AG04449 (cell line): ENCODE results near the gene MRPL52.

ENCODE experiments used
- CTCF ChIA-PET: fragments of 350-600 bp; formaldehyde crosslinking; extraction: SDS; loops from one replicate; lab custom pipeline; 2021; ENCODE audit warnings: antibody characterized with exemption; lab: Yijun Ruan, JAX
- POLR2A ChIA-PET: fragments of 400-600, 350-600 bp; formaldehyde crosslinking; extraction: SDS; loops from one replicate; lab custom pipeline; 2020; ENCODE audit warnings: antibody characterized with exemption, inconsistent platforms; lab: Yijun Ruan, JAX
- DNase-seq: peaks from one replicate; pipeline ENCODE4 v3.0.0-alpha.2; 2010; ENCODE audit warnings: low read depth, low spot score
- H3K4me3 ChIP-seq: 2 replicates; pipeline ENCODE4 v1.5.1; 2011; ENCODE audit warnings: low read depth, mild to moderate bottlenecking, control low read depth, low read length
- TF ChIP-seq, protein P1 (sequence below): IDR thresholded peaks from one replicate; pipeline ENCODE4 v1.5.1; 2011; ENCODE audit warnings: mild to moderate bottlenecking, moderate library complexity, low read length, control low read depth, inconsistent platforms; ENCODE audit not compliant: insufficient read depth; ENCODE audit errors: missing control alignments

MRPL52 gene

DNA sequence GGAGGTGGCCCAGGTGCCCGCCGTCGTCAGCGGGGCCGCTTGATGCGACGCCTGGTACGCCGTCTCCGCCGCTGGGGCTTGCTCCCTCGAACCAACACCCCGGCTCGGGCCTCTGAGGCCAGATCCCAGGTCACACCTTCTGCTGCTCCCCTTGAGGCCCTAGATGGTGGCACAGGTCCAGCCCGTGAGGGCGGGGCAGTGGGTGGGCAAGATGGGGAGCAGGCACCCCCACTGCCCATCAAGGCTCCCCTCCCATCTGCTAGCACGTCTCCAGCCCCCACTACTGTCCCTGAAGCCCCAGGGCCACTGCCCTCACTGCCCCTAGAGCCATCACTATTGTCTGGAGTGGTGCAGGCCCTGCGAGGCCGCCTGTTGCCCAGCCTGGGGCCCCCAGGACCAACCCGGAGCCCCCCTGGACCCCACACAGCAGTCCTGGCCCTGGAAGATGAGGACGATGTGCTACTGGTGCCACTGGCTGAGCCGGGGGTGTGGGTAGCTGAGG is 47.4 kb downstream of the MRPL52 start:
- no peak overlapping the region for H3K4me3 ChIP-seq
- DNase-seq = no peak
- ChIA-PET CTCF (interaction anchor here (7.7 to 10.2 kb wide), 2 partner anchors 21 to 23 kb away, joined by 145 to 164 read pairs; no protein-coding TSS in a partner anchor), POLR2A (no interaction called here)
- TF ChIP-seq, protein P1, sequence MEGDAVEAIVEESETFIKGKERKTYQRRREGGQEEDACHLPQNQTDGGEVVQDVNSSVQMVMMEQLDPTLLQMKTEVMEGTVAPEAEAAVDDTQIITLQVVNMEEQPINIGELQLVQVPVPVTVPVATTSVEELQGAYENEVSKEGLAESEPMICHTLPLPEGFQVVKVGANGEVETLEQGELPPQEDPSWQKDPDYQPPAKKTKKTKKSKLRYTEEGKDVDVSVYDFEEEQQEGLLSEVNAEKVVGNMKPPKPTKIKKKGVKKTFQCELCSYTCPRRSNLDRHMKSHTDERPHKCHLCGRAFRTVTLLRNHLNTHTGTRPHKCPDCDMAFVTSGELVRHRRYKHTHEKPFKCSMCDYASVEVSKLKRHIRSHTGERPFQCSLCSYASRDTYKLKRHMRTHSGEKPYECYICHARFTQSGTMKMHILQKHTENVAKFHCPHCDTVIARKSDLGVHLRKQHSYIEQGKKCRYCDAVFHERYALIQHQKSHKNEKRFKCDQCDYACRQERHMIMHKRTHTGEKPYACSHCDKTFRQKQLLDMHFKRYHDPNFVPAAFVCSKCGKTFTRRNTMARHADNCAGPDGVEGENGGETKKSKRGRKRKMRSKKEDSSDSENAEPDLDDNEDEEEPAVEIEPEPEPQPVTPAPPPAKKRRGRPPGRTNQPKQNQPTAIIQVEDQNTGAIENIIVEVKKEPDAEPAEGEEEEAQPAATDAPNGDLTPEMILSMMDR = no peak

DNA sequence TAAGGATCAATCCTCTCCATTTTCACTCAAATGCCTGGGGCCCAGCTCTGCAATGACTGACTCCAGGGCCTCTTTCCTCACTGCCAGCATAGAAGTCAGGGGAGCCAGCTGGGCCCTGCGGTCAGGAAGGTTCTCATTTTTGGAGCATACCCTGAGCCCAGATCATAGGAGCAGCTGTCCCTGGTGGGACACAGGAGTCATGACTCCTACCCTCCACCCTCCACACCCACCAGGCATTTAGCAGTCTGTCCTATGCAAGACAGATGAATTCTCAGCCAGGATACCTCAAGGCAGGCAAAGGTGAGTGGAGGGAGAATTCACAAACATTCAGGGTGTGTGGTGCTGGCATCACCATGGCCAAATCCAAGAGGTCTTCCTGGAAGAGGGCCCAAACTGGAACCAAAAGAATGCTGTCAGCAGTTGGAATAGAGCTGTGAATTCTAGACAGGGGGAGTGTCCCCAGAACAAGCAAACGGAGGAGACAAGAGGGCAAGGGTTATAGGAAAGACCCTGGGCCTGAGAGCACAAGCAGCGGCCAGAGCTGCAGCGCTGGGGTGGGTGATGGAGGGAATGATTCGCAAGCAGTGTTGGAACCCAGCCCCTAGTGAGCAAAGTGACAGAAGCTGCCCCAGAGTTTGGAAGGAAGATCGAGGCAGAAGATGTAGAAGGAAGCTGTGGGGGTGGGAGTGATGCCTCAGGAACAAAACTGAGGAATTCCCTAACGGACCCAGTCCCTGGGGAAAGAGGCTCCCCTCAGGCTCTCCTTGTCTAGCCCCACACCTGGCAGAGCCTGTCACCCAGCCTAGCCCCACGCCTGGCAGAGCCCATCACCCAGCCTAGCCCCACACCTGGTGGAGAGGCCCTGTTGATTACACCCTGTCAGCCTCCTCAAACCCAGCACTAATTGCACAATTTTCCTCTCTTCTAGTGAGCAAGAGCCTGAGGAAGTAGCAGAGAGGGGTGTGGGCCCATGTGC is 48.9 kb downstream of the MRPL52 start:
- no peak for DNase-seq
- ChIA-PET POLR2A (no interaction called here), CTCF (interaction anchor here (0.8 to 10.2 kb wide), 6 partner anchors 11 to 313 kb away, joined by 3 to 145 read pairs (median 6); no protein-coding TSS in a partner anchor)
- no peak overlapping the region for H3K4me3 ChIP-seq
- TF ChIP-seq, protein P1 = no peak

DNA sequence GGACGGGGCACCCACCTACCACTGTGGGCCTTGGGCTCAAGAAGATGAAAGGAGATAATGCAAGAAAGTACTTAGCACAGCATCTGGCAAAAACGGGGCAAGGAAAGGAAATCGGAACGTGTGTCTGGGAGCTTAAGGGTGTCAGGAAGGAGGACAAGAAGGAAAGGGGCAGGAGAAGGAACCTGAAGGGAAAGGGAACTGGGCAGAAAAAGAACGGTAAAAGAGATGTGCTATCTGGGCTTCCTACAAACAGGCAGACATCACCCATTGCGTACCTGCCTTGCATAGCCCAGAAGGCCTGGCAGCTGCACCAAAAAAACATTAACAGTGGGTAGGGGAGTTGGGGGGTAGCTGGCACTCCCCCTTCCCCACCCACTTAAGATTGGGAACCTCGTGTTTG is 52.4 kb downstream of the MRPL52 start:
- POLR2A ChIA-PET = interaction anchor here (0.6 to 1.6 kb wide), 8 partner anchors 9 to 63 kb away, joined by 3 to 8 read pairs (median 4); partner anchors contain the start of genes LRP10 and RBM23

DNA sequence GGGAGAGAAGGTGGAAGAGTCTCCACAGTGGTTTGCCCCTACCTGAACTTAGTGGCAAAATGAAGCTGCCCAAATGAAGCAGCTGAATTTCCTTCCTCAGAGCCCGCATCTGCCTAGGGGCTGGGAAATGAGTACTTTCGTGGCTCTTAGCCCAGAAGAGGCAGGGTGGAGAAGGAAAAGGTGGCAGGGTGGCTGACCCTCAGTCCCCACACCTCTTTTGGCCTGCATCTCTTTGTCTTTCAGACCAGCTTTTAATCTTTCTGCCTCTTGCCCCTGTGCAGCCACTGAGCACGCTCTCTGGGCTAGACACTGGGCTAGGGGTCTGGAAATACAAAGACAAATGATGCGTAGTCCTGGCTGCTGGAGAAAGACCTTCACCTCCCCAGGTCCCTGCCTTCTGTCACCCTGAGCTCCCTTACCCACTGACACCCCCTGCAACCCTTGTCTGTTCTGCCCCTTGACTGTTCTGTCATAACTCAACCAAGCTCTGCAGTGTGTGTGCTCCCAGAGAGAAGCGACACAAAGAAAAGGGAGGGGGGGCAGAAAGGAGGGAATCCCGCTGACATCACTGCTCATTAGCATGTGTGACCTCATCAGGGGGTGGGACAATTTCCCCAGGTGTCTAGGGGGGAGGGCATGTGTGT is 53.0 kb downstream of the MRPL52 start:
- TF ChIP-seq, protein P1 = no peak
- no peak for DNase-seq
- ChIA-PET CTCF (interaction anchor here (0.8 to 11.5 kb wide), 8 partner anchors 8 to 326 kb away, joined by 3 to 189 read pairs (median 6); partner anchors contain the start of gene LRP10), POLR2A (interaction anchor here (0.5 to 1.6 kb wide), 8 partner anchors 9 to 233 kb away, joined by 3 to 6 read pairs (median 4); partner anchors contain the start of genes LRP10 and RBM23)
- no peak overlapping the region for H3K4me3 ChIP-seq

More for the DNA sequence above, 52.4 kb downstream of the MRPL52 start:
- TF ChIP-seq, protein P1 = no peak
- no peak overlapping the region for H3K4me3 ChIP-seq
- DNase-seq = no peak
- CTCF ChIA-PET = interaction anchor here (1.4 to 11.5 kb wide), 7 partner anchors 8 to 325 kb away, joined by 4 to 189 read pairs (median 7); partner anchors contain the start of gene LRP10

DNA sequence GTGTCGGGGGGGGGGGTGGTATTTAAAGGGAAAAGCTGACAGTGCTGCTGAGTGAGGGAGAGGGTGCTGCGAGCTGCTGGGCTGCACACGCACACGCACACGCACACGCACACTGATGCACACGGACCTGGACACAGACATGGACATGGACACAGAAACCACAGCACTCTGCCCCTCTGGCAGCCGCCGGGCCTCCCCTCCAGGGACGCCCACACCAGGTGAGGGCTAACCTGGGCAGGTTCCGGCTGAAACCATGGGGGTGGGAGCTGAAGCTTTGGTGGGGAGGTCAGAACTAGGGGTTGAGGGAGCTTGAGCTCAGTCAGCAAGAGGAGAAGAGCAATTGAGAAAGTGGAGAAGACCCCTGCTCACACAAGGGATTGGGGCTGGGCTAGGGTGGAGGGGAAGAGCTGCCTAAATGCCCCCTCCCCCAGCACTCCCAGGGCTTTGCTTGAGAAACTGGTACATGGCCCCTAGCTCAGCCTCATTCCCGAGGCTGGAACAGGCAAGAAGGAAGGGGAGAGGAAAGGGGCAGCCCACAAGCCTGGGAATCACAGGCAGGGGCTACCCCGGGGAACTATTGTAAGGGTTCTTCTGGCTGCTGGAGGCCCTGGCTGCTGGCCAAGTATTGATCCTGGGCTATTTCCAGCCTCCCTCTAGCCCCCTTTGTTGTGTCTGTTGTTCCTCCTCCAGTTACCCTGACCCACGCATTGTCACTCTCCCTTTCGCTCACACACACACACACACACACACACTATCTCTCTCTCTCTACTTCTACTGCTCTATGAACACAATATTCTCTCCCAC is 53.7 kb downstream of the MRPL52 start, which contains the start of gene REM2:
TSS of gene REM2 (plus strand) at position 50 of the 804 bp plus-strand sequence. CDS start at position 116, 66 bp downstream.
- POLR2A ChIA-PET = interaction anchor here (0.5 to 1.4 kb wide), 4 partner anchors 12 to 243 kb away, joined by 3 to 4 read pairs (median 4); partner anchors contain the start of genes LRP10 and RBM23
- TF ChIP-seq, protein P1 = no peak
- CTCF ChIA-PET = interaction anchor here (0.8 to 11.5 kb wide), 8 partner anchors 10 to 326 kb away, joined by 3 to 189 read pairs (median 8); partner anchors contain the start of gene LRP10
- no peak within 1 kb of the TSS for H3K4me3 ChIP-seq
- no peak for DNase-seq
